ENCODE measurements around the gene ARHGEF19. TPM values are rescaled to one million over a fixed set of nuclear protein-coding genes. Genes with fewer than 3 reads are reported as not detected.

The ARHGEF19 gene
- total and polyA plus RNA-seq, 2 of the 13 experiments (the other 11 are each of a cell fraction or from before 2014, with no cell fraction given): 1.7 to 1.8 TPM

GRCh38 chr1:16155537-16156410 is 56.7 kb downstream of the ARHGEF19 start, which contains the start of gene EPHA2 (continued):
- no peak for TF ChIP-seq TMF1 (CRISPR knock-in tag; IDR thresholded peaks at IDR 0.05; ENCODE audit: low read depth)
- peak; percentile 59 for TF ChIP-seq GABPB1 (CRISPR knock-in tag; IDR thresholded peaks at IDR 0.05)
- peak; percentile 34 for TF ChIP-seq CBX1 (IDR thresholded peaks at IDR 0.05; ENCODE audit: low read depth)
- TF ChIP-seq CERS6 (CRISPR knock-in tag; IDR thresholded peaks at IDR 0.05): no peak
- peak; percentile 18; the same call in 1 of the 2 replicates for TF ChIP-seq DPF2 (CRISPR knock-in tag; IDR thresholded peaks at IDR 0.05; ENCODE audit: borderline replicate concordance, low read depth)
- TF ChIP-seq JUNB (CRISPR knock-in tag; IDR thresholded peaks at IDR 0.05; ENCODE audit: borderline replicate concordance): no peak
- 0 out of 2 replicates have a peak, but pooled peaks have one; percentile 20 for TF ChIP-seq ZNF276 (CRISPR knock-in tag; IDR thresholded peaks at IDR 0.05; ENCODE audit: low read depth)
- no peak for TF ChIP-seq NFATC3 (CRISPR knock-in tag; IDR thresholded peaks at IDR 0.05)
- no peak for TF ChIP-seq ARNT (IDR thresholded peaks at IDR 0.05)
- no peak for TF ChIP-seq TCF7L2 (IDR thresholded peaks at IDR 0.05; ENCODE audit: low read depth, low read length)
- TF ChIP-seq ZNF550 (CRISPR knock-in tag; IDR thresholded peaks at IDR 0.05; ENCODE audit: borderline replicate concordance): no peak
- peak; percentile 99 for TF ChIP-seq ZFP91 (CRISPR knock-in tag; IDR thresholded peaks at IDR 0.05; ENCODE audit: borderline replicate concordance)
- no peak for TF ChIP-seq FUBP1 (CRISPR knock-in tag; IDR thresholded peaks at IDR 0.05; ENCODE audit: borderline replicate concordance)
- no peak for TF ChIP-seq BHLHE40 (IDR thresholded peaks at IDR 0.05; ENCODE audit: low read length)
- TF ChIP-seq CC2D1A (CRISPR knock-in tag; IDR thresholded peaks at IDR 0.05): 0 out of 2 replicates have a peak, but pooled peaks have one; percentile 25
- no peak for TF ChIP-seq ZNF766 (CRISPR knock-in tag; IDR thresholded peaks at IDR 0.05; ENCODE audit: borderline replicate concordance)
- no peak for TF ChIP-seq NR2F6 (IDR thresholded peaks at IDR 0.05)
- TF ChIP-seq NR2F6 (CRISPR knock-in tag; IDR thresholded peaks at IDR 0.05): peak; percentile 38
- no peak for TF ChIP-seq IKZF1 (IDR thresholded peaks at IDR 0.05)
- TF ChIP-seq ZNF773 (CRISPR knock-in tag; IDR thresholded peaks at IDR 0.05; ENCODE audit: borderline replicate concordance): no peak
- TF ChIP-seq ZKSCAN8 (CRISPR knock-in tag; IDR thresholded peaks at IDR 0.05; ENCODE audit: borderline replicate concordance): no peak
- TF ChIP-seq TOE1 (CRISPR knock-in tag; IDR thresholded peaks at IDR 0.05): no peak
- no peak for TF ChIP-seq PHF20 (CRISPR knock-in tag; IDR thresholded peaks at IDR 0.05)
- no peak for TF ChIP-seq ZNF224 (CRISPR knock-in tag; IDR thresholded peaks at IDR 0.05)

Data from HepG2 (cell line).